Activated CD8-positive, alpha-beta memory T cell treated with anti-CD3 and anti-CD28 coated beads, Interleukin-2, amount 50 U/mL, for 4 hours (primary cell): Measurements from ENCODE around the gene TMC1.
A peak's percentile ranks its signal among the peaks of the same experiment; 100 is the strongest.
"Not testable (repeated sequence)": the region's sequence is repeated elsewhere in the genome, so short reads cannot be mapped to it uniquely, and the experiment has no call there.

Experiments used
- DNase-seq: peaks from one replicate; pipeline ENCODE4 v3.0.0-alpha.2; 2020

TMC1 gene

GRCh38 chr9:72526901-72527800 is 5.7 kb downstream of the TMC1 start:
- DNase-seq, result peak; percentile 73

GRCh38 chr9:72527801-72528195 is 6.4 kb downstream of the TMC1 start:
- DNase-seq, result no peak

GRCh38 chr9:72529531-72529930 is 8.1 kb downstream of the TMC1 start:
- no peak for DNase-seq

- DNase-seq, result no peak
These were observed 11.9 kb downstream of the TMC1 start for GRCh38 chr9:72533322-72533721.

GRCh38 chr9:72534931-72535330 is 13.5 kb downstream of the TMC1 start:
- no peak for DNase-seq

- no peak for DNase-seq
These were observed 15.7 kb downstream of the TMC1 start for GRCh38 chr9:72537011-72537545.

- no peak for DNase-seq
These were observed 16.3 kb downstream of the TMC1 start for GRCh38 chr9:72537671-72538070.

- DNase-seq, result no peak
These were observed 17.7 kb downstream of the TMC1 start for GRCh38 chr9:72538921-72539702.

GRCh38 chr9:72539824-72540347 is 18.5 kb downstream of the TMC1 start:
- no peak for DNase-seq

GRCh38 chr9:72540348-72540873 is 19.0 kb downstream of the TMC1 start:
- no peak for DNase-seq

GRCh38 chr9:72542537-72542833 is 21.1 kb downstream of the TMC1 start:
- DNase-seq, result not testable (repeated sequence)

- no peak for DNase-seq
These were observed 21.5 kb downstream of the TMC1 start for GRCh38 chr9:72542917-72543316.

- no peak for DNase-seq
These were observed 29.9 kb downstream of the TMC1 start for GRCh38 chr9:72551306-72551705.

GRCh38 chr9:72552356-72552755 is 30.9 kb downstream of the TMC1 start:
- no peak for DNase-seq

GRCh38 chr9:72554221-72554641 is 32.8 kb downstream of the TMC1 start:
- no peak for DNase-seq

- DNase-seq, result peak; percentile 49
These were observed 36.1 kb downstream of the TMC1 start for GRCh38 chr9:72557549-72557948.

- no peak for DNase-seq
These were observed 38.7 kb downstream of the TMC1 start for GRCh38 chr9:72560086-72560485.

GRCh38 chr9:72563806-72564205 is 42.4 kb downstream of the TMC1 start:
- no peak for DNase-seq

- DNase-seq, result no peak
These were observed 43.3 kb downstream of the TMC1 start for GRCh38 chr9:72564479-72565281.

- no peak for DNase-seq
These were observed 44.1 kb downstream of the TMC1 start for GRCh38 chr9:72565535-72565934.

- no peak for DNase-seq
These were observed 52.9 kb downstream of the TMC1 start for GRCh38 chr9:72574156-72574810.

- DNase-seq, result no peak
These were observed 54.3 kb downstream of the TMC1 start for GRCh38 chr9:72575666-72576065.
